ENCODE data around the gene RAB11FIP3.

- TF ChIP-seq EHMT2 (IDR thresholded peaks at IDR 0.05; ENCODE audit: low read depth) (no peak), POLR2A (IDR thresholded peaks at IDR 0.05; ENCODE audit: low read length) (no peak), EP300 (IDR thresholded peaks at IDR 0.05) (no peak), JUNB (IDR thresholded peaks at IDR 0.05) (no peak), HMGXB4 (CRISPR knock-in tag; IDR thresholded peaks at IDR 0.05; ENCODE audit: borderline replicate concordance) (no peak), CTCF (IDR thresholded peaks at IDR 0.05) (no peak), USF2 (IDR thresholded peaks at IDR 0.05) (no peak), GATA3 (IDR thresholded peaks at IDR 0.05; ENCODE audit: borderline replicate concordance) (no peak), SMC3 (IDR thresholded peaks at IDR 0.05) (no peak)
Observed at GRCh38 chr16:442976-443375, 17.5 kb downstream of the RAB11FIP3 start.

All from A549 (cell line).